ENCODE results near the gene SIL1. TPM values are rescaled to one million over a fixed set of nuclear protein-coding genes. Genes with fewer than 3 reads are reported as not detected.

Gene SIL1
- total and polyA plus RNA-seq, 2 experiments from 2014 or later = 78.8 to 89.8 TPM

DNA sequence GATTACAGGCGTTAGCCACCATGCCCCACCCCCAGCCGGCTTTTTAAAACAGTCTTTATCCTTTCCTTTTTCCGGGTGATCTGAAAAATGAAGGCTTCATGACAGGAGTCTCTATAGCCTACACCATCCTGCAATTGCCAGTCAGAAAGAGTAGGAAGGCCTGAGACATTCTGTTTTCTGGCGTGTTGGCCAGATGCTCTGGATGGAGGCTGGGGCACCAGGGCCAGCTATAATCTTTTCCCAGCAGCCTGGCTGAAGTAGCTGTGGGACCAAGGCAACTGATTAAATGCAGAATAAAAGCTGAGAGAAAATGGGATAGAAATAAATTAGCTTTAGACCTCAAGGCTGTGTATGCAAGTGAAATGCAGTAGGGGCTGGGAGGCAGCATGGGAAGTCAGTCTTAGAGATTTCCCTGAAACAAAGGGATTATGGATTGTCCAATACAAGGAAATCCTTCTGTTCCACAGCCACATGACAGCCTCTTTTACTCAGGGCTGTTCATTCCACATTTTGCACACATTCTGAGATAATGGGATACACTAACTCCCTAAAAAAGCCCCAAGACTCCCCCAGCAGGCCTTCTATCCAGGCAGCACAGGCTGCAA lies 207.1 kb downstream of the SIL1 start:
- no peak overlapping the region for H3K4me2 ChIP-seq (ENCODE audit: unreplicated experiment)
- peaks cover 10% of the 10 kb centered on the region for H3F3A ChIP-seq (ENCODE audit: insufficient read depth)
- no peaks in the 10 kb centered on the region for H3K36me3 ChIP-seq (ENCODE audit: low read depth)
- no peak overlapping the region for H3K9ac ChIP-seq
- H3K9me2 ChIP-seq (ENCODE audit: insufficient read depth) = no peaks in the 10 kb centered on the region
- no peak overlapping the region for H2AFZ ChIP-seq
- no peak overlapping the region for H3K27ac ChIP-seq
- no peaks in the 10 kb centered on the region for H3K79me2 ChIP-seq (ENCODE audit: insufficient read depth)
- no peaks in the 10 kb centered on the region for H4K20me1 ChIP-seq (ENCODE audit: insufficient read depth)
- no peak for DNase-seq
- no peak for TF ChIP-seq EZH2 (IDR thresholded peaks at IDR 0.05; ENCODE audit: insufficient read depth, poor library complexity, severe bottlenecking)
- no peak for TF ChIP-seq EZH2phosphoT487 (IDR thresholded peaks at IDR 0.05; ENCODE audit: insufficient read depth, low read depth)
- H3K9me3 ChIP-seq (ENCODE audit: low read depth) = no peaks in the 10 kb centered on the region
- H3K27me3 ChIP-seq (replicated peaks; ENCODE audit: insufficient read depth) = no peaks in the 10 kb centered on the region
- in situ Hi-C loops (cut with MboI) = no loop called here
- WGBS, 2 experiments (ENCODE audit: low coverage in 1 of 2, low lambda C conversion rate in 2 of 2, missing lambda C conversion rate in 2 of 2) = 94 to 97% methylated on average over 4 of the region's 4 CpGs
- peaks cover 12% of the 10 kb centered on the region for H3K4me1 ChIP-seq (ENCODE audit: insufficient read depth)
- no peak overlapping the region for H3K4me3 ChIP-seq

DNA sequence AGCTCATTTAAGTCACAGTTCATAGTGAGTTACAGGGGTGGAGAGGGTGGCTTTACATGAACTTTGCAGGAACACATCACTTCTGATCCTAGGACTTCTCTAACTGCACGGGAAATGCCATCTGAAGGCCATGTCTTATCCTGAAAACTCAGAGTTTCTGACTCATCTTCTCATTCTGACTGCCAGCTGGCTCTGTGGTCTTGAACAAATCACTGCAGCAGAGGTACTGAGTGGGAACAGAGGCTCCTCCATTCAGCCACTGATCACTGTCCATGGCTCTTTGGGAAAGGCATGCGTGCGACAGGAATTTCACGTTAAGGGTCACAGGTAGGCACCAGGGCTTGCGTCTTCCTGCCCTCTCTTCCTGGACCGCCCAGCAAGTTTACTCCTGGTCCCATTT lies 208.4 kb downstream of the SIL1 start:
- Histone ChIP-seq H3K27me3 (replicated peaks; ENCODE audit: insufficient read depth) (no peaks in the 10 kb centered on the region), H3K9me3 (ENCODE audit: low read depth) (no peaks in the 10 kb centered on the region), H3K79me2 (ENCODE audit: insufficient read depth) (no peaks in the 10 kb centered on the region), H2AFZ (no peak overlapping the region), H3K4me1 (ENCODE audit: insufficient read depth) (peaks cover 18% of the 10 kb centered on the region), H3K9me2 (ENCODE audit: insufficient read depth) (no peaks in the 10 kb centered on the region), H3K27ac (no peak overlapping the region), H3K4me3 (no peak overlapping the region), H3K36me3 (ENCODE audit: low read depth) (no peaks in the 10 kb centered on the region), H3K4me2 (ENCODE audit: unreplicated experiment) (peak overlapping the region; percentile 26), H4K20me1 (ENCODE audit: insufficient read depth) (no peaks in the 10 kb centered on the region), H3F3A (ENCODE audit: insufficient read depth) (peaks cover 10% of the 10 kb centered on the region), H3K9ac (no peak overlapping the region)
- WGBS, 2 experiments (ENCODE audit: low coverage in 1 of 2, low lambda C conversion rate in 2 of 2, missing lambda C conversion rate in 2 of 2) = 80 to 81% methylated on average over 6 of the region's 6 CpGs
- TF ChIP-seq EZH2phosphoT487 (IDR thresholded peaks at IDR 0.05; ENCODE audit: insufficient read depth, low read depth) (no peak), EZH2 (IDR thresholded peaks at IDR 0.05; ENCODE audit: insufficient read depth, poor library complexity, severe bottlenecking) (no peak)
- peak; percentile 88 for DNase-seq
- in situ Hi-C loops (cut with MboI) = no loop called here

DNA sequence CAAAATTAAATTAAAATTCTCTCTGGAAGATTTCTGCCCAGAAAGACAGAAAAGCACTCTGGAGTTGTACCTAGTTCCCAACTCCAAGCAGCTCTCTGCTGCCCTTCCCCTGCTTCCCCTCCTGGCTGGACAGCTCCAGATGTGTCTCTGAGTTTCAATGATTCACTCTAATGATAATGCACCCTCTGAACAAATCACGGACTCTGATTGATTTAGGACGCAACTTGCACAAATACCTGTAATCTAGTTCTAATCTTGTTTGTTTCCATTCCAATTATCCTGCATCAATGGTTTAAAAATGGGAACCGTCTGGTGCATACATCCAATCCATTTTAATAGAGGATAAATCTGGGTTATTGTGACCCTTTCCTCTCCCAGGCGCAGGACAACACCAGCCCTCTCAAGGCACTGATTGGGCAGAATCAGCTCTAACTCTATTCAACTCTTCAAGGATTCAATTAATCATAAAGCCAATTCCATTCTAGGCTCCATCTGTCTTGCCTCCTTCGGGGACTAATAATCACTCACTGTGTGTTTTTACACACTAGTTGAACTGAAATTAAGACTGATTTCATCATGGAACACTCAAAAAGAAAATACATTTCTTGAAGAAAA lies 211.9 kb downstream of the SIL1 start:
- in situ Hi-C loops (cut with MboI) = no loop called here
- DNase-seq = no peak
- Histone ChIP-seq H3K79me2 (ENCODE audit: insufficient read depth) (no peaks in the 10 kb centered on the region), H3K27me3 (replicated peaks; ENCODE audit: insufficient read depth) (no peaks in the 10 kb centered on the region), H3K9ac (no peak overlapping the region), H3K9me2 (ENCODE audit: insufficient read depth) (no peaks in the 10 kb centered on the region), H3K4me2 (ENCODE audit: unreplicated experiment) (no peak overlapping the region), H3K4me1 (ENCODE audit: insufficient read depth) (peaks cover 28% of the 10 kb centered on the region), H4K20me1 (ENCODE audit: insufficient read depth) (no peaks in the 10 kb centered on the region), H2AFZ (no peak overlapping the region), H3K36me3 (ENCODE audit: low read depth) (no peaks in the 10 kb centered on the region), H3K27ac (no peak overlapping the region), H3F3A (ENCODE audit: insufficient read depth) (peaks cover 23% of the 10 kb centered on the region), H3K9me3 (ENCODE audit: low read depth) (no peaks in the 10 kb centered on the region), H3K4me3 (no peak overlapping the region)
- no peak for TF ChIP-seq EZH2phosphoT487 (IDR thresholded peaks at IDR 0.05; ENCODE audit: insufficient read depth, low read depth)
- TF ChIP-seq EZH2 (IDR thresholded peaks at IDR 0.05; ENCODE audit: insufficient read depth, poor library complexity, severe bottlenecking) = no peak
- 96 to 99% methylated on average over 5 of the region's 5 CpGs for WGBS, 2 experiments (ENCODE audit: low coverage in 1 of 2, low lambda C conversion rate in 2 of 2, missing lambda C conversion rate in 2 of 2)

DNA sequence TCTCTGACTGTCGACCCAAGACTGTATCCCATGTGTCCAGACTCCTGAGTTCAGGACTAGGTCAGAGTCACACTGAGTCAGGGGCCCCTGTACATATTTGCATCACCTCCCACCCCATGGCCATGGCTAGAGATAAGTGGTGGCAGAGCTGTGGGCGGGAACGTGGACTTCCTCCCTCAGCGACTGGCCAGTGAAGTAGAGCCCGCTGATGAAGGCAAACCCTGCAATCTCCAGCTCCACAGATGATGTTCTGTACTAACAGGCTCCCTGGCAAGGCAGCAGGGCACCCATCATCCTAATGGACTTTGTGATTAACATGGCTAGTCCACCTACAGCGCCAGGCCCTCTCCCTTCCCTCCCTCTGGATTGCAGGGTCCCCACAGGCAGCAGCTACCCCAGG lies 212.5 kb downstream of the SIL1 start:
- H3K9me3 ChIP-seq (ENCODE audit: low read depth) = no peaks in the 10 kb centered on the region
- no peak overlapping the region for H3K27ac ChIP-seq
- no peak overlapping the region for H3K9ac ChIP-seq
- no peak for TF ChIP-seq EZH2phosphoT487 (IDR thresholded peaks at IDR 0.05; ENCODE audit: insufficient read depth, low read depth)
- no peak for TF ChIP-seq EZH2 (IDR thresholded peaks at IDR 0.05; ENCODE audit: insufficient read depth, poor library complexity, severe bottlenecking)
- H3K36me3 ChIP-seq (ENCODE audit: low read depth) = no peaks in the 10 kb centered on the region
- H3K27me3 ChIP-seq (replicated peaks; ENCODE audit: insufficient read depth) = no peaks in the 10 kb centered on the region
- H3K4me1 ChIP-seq (ENCODE audit: insufficient read depth) = peaks cover 34% of the 10 kb centered on the region
- no peaks in the 10 kb centered on the region for H3K79me2 ChIP-seq (ENCODE audit: insufficient read depth)
- no peaks in the 10 kb centered on the region for H4K20me1 ChIP-seq (ENCODE audit: insufficient read depth)
- DNase-seq = no peak
- H3F3A ChIP-seq (ENCODE audit: insufficient read depth) = peaks cover 26% of the 10 kb centered on the region
- no peaks in the 10 kb centered on the region for H3K9me2 ChIP-seq (ENCODE audit: insufficient read depth)
- in situ Hi-C loops (cut with MboI) = no loop called here
- no peak overlapping the region for H3K4me3 ChIP-seq
- H2AFZ ChIP-seq = no peak overlapping the region
- 82 to 85% methylated on average over 6 of the region's 6 CpGs for WGBS, 2 experiments (ENCODE audit: low coverage in 1 of 2, low lambda C conversion rate in 2 of 2, missing lambda C conversion rate in 2 of 2)
- no peak overlapping the region for H3K4me2 ChIP-seq (ENCODE audit: unreplicated experiment)
